Gastrocnemius medialis (tissue), 4 donors: ENCODE measurements around the gene FLNB. TPM values are rescaled to one million over a fixed set of nuclear protein-coding genes. Genes with fewer than 3 reads are reported as not detected.

Source experiments
- ATAC-seq, 2 donors: fragments of 150-250 bp; one replicate each; pipeline ENCODE4 v1.9.1; 2016
- DNase-seq, 2 donors: peaks; one replicate each; pipeline ENCODE4 v3.0.0-alpha.2; 2019
- H3K27ac ChIP-seq, 4 donors: fragments of 200-600 bp; sonication (generic); 1 replicate in 1 of 4; 2 replicates in 3 of 4; pipeline ENCODE4 v1.5.1; 2016 to 2018; ENCODE audit warnings: mild to moderate bottlenecking in 2 of 4, moderate library complexity in 1 of 4
- H3K27me3 ChIP-seq, 3 donors: fragments of 200-600 bp; sonication (generic) in 2 of 3; 1 replicate in 1 of 3; 2 replicates in 2 of 3; pipeline versions ENCODE4 v1.5.1 to v1.6.0; 2016 to 2019; ENCODE audit warnings: mild to moderate bottlenecking in 1 of 3, moderate library complexity in 1 of 3
- H3K36me3 ChIP-seq, 2 donors: fragments of 200-600 bp; sonication (generic) in 1 of 2; one replicate each; pipeline ENCODE4 v1.5.1; 2017 to 2018
- H3K4me1 ChIP-seq, 2 donors: fragments of 200-600 bp; sonication (generic) in 1 of 2; one replicate each; pipeline ENCODE4 v1.5.1; 2016 to 2017; ENCODE audit warnings: mild to moderate bottlenecking in 2 of 2
- H3K4me3 ChIP-seq, 4 donors: fragments of 200-600 bp; sonication (generic) in 3 of 4; 1 replicate in 1 of 4; 2 replicates in 3 of 4; pipeline ENCODE4 v1.5.1; 2016 to 2019; ENCODE audit warnings: mild to moderate bottlenecking in 2 of 4
- H3K9me3 ChIP-seq, 3 donors: fragments of 200-600 bp; sonication (generic) in 2 of 3; 1 replicate in 1 of 3; 2 replicates in 2 of 3; pipeline ENCODE4 v1.5.1; 2016 to 2019
- CTCF ChIP-seq, 5 experiments: fragments of 450-650 bp in 3 of 5; fragments of 200-600 bp in 2 of 5; sonication (generic) in 2 of 5; IDR thresholded peaks in 4 of 5; conservative IDR thresholded peaks in 1 of 5; 1 replicate in 4 of 5; 2 replicates in 1 of 5; pipeline ENCODE4 v1.5.1; 2016 to 2019; ENCODE audit warnings: antibody characterized with exemption in 5 of 5, mild to moderate bottlenecking in 3 of 5, moderate library complexity in 3 of 5
- POLR2A ChIP-seq, 2 donors: fragments of 450-650 bp; IDR thresholded peaks; one replicate each; pipeline ENCODE4 v1.6.1; 2017; ENCODE audit warnings: antibody characterized with exemption in 2 of 2, mild to moderate bottlenecking in 2 of 2, moderate library complexity in 2 of 2
- in situ Hi-C, 4 donors: fragments of 200-750 bp; cut with MboI; loops; one replicate each; pipeline versions ENCODE4 v1.15.0 to v1.8.0; 2017; ENCODE audit warnings: low sequenced_read_pairs in 4 of 4
- intact Hi-C: fragments of 100-400 bp; cut with DNase I; formaldehyde crosslinking; loops from one replicate; pipeline ENCODE4 v1.15.1; 2023; ENCODE audit warnings: low total_unique reads
- total RNA-seq, 4 donors: library from RNA; depleted of rRNA; stranded (reverse); fragments of >200 nt; gene quantifications; one replicate each; pipeline versions ENCODE4 v1.1.0 to v1.2.3, GENCODE V29; 2016

FLNB gene
- total RNA-seq, 4 donors from 2014 or later = 10.9 to 21.5 (median 12.0) TPM

- intact Hi-C loops = no loop called here
- ATAC-seq = no peak
- no peak overlapping the region for H3K4me3 ChIP-seq
Observed at GRCh38 chr3:58204720-58205119, 196.5 kb downstream of the FLNB start.

GRCh38 chr3:58205981-58206380 is 197.8 kb downstream of the FLNB start:
- no peaks in the 10 kb centered on the region for H3K27me3 ChIP-seq
- no peaks in the 10 kb centered on the region for H3K9me3 ChIP-seq
- H3K4me1 ChIP-seq = peaks cover 0 to 2% of the 10 kb centered on the region in 2 donors
- ATAC-seq (no peak), DNase-seq (no peak)
- TF ChIP-seq CTCF (IDR thresholded peaks at IDR 0.05 in 4 of 5, conservative IDR thresholded peaks at IDR 0.05 in 1 of 5) = no peak
- TF ChIP-seq POLR2A (IDR thresholded peaks at IDR 0.05) = no peak
- H3K36me3 ChIP-seq = no peaks in the 10 kb centered on the region
- no peak overlapping the region for H3K27ac ChIP-seq
- H3K4me3 ChIP-seq = no peak overlapping the region
- in situ Hi-C loops = no loop called here
- intact Hi-C loops = no loop called here

More at GRCh38 chr3:58204720-58205119, 196.5 kb downstream of the FLNB start:
- Histone ChIP-seq H3K9me3 (no peaks in the 10 kb centered on the region), H3K36me3 (no peaks in the 10 kb centered on the region), H3K27me3 (no peaks in the 10 kb centered on the region), H3K27ac (no peak overlapping the region), H3K4me1 (peaks cover 0 to 4% of the 10 kb centered on the region in 2 donors)
- in situ Hi-C loops = no loop called here
- DNase-seq = no peak
- TF ChIP-seq POLR2A (IDR thresholded peaks at IDR 0.05) = no peak
- no peak for TF ChIP-seq CTCF (IDR thresholded peaks at IDR 0.05 in 4 of 5, conservative IDR thresholded peaks at IDR 0.05 in 1 of 5)

GRCh38 chr3:58206406-58207011 is 198.3 kb downstream of the FLNB start:
- H3K27ac ChIP-seq = no peak overlapping the region
- H3K9me3 ChIP-seq = no peaks in the 10 kb centered on the region
- no peak for TF ChIP-seq CTCF (IDR thresholded peaks at IDR 0.05 in 4 of 5, conservative IDR thresholded peaks at IDR 0.05 in 1 of 5)
- TF ChIP-seq POLR2A (IDR thresholded peaks at IDR 0.05) = no peak
- H3K36me3 ChIP-seq = no peaks in the 10 kb centered on the region
- in situ Hi-C loops (no loop called here), intact Hi-C loops (no loop called here)
- DNase-seq (no peak), ATAC-seq (no peak)
- H3K27me3 ChIP-seq = no peaks in the 10 kb centered on the region
- no peak overlapping the region for H3K4me3 ChIP-seq
- no peaks in the 10 kb centered on the region for H3K4me1 ChIP-seq

GRCh38 chr3:58207954-58208353 is 199.7 kb downstream of the FLNB start:
- intact Hi-C loops = no loop called here

More at GRCh38 chr3:58207954-58208353, 199.7 kb downstream of the FLNB start:
- DNase-seq (no peak), ATAC-seq (no peak)
- Histone ChIP-seq H3K9me3 (no peaks in the 10 kb centered on the region), H3K4me3 (no peak overlapping the region), H3K36me3 (no peaks in the 10 kb centered on the region), H3K27me3 (no peaks in the 10 kb centered on the region), H3K27ac (no peak overlapping the region), H3K4me1 (no peaks in the 10 kb centered on the region)
- no peak for TF ChIP-seq POLR2A (IDR thresholded peaks at IDR 0.05)
- no peak for TF ChIP-seq CTCF (IDR thresholded peaks at IDR 0.05 in 4 of 5, conservative IDR thresholded peaks at IDR 0.05 in 1 of 5)
- in situ Hi-C loops = no loop called here
